ENCODE results near the gene IGSF8. TPM values are rescaled to one million over a fixed set of nuclear protein-coding genes. Genes with fewer than 3 reads are reported as not detected.
"Not testable (repeated sequence)": the region's sequence is repeated elsewhere in the genome, so short reads cannot be mapped to it uniquely, and the experiment has no call there.

The IGSF8 gene
- polyA plus RNA-seq, 1 of the 3 experiments (the other 2 are of a cell fraction): 67.9 TPM

DNA sequence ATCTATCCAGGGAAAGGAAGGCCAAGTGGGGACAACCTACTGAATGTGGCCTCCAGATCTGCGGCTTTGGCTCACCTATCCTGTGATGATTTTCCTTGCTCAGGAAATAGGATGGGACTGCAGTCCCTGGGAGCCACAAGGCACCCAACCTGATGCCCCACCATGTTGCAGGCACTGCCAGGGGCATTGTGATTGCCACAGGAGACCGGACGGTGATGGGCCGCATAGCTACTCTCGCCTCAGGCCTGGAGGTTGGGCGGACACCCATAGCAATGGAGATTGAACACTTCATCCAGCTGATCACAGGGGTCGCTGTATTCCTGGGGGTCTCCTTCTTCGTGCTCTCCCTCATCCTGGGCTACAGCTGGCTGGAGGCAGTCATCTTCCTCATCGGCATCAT lies 29.0 kb upstream of the IGSF8 start:
- no peak overlapping the region for H3K9ac ChIP-seq
- H3K36me3 ChIP-seq (replicated peaks in 1 of 2; ENCODE audit: control insufficient read depth in 1 of 2, insufficient read depth in 2 of 2, low read length in 1 of 2): no peaks in the 10 kb centered on the region
- no peak overlapping the region for H2AFZ ChIP-seq (ENCODE audit: low read depth)
- no peaks in the 10 kb centered on the region for H3F3A ChIP-seq (replicated peaks; ENCODE audit: insufficient read depth)
- H3K27me3 ChIP-seq (ENCODE audit: insufficient read depth): no peaks in the 10 kb centered on the region
- ChIA-PET CTCF (interaction anchor here (0.8 to 1.1 kb wide), 2 partner anchors 23 to 164 kb away, joined by 3 read pairs; no protein-coding TSS in a partner anchor), POLR2A (no interaction called here)
- H3K9me2 ChIP-seq: no peaks in the 10 kb centered on the region
- 72% methylated on average over 5 of the region's 9 CpGs for WGBS (ENCODE audit: low lambda C conversion rate)
- H4K20me1 ChIP-seq (ENCODE audit: insufficient read depth): no peaks in the 10 kb centered on the region
- H3K79me2 ChIP-seq (ENCODE audit: insufficient read depth): no peaks in the 10 kb centered on the region
- H3K4me2 ChIP-seq: no peak overlapping the region
- H3K4me1 ChIP-seq (ENCODE audit: control insufficient read depth in 1 of 2, insufficient read depth in 2 of 2, low read depth in 1 of 2, low read length in 1 of 2): peaks cover 0 to 8% of the 10 kb centered on the region in 2 experiments; a peak in 1 of 4 replicates
- H3K9me3 ChIP-seq: no peaks in the 10 kb centered on the region
- no peak overlapping the region for H3K27ac ChIP-seq (ENCODE audit: low read depth in 2 of 2, low read length in 1 of 2)
- H3K4me3 ChIP-seq (ENCODE audit: low read depth in 2 of 2, low read length in 1 of 2): no peak overlapping the region
- DNase-seq: no peak
- TF ChIP-seq, protein P1, sequence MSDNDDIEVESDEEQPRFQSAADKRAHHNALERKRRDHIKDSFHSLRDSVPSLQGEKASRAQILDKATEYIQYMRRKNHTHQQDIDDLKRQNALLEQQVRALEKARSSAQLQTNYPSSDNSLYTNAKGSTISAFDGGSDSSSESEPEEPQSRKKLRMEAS (IDR thresholded peaks at IDR 0.05; ENCODE audit: low read depth): no peak
- TF ChIP-seq, protein P2, sequence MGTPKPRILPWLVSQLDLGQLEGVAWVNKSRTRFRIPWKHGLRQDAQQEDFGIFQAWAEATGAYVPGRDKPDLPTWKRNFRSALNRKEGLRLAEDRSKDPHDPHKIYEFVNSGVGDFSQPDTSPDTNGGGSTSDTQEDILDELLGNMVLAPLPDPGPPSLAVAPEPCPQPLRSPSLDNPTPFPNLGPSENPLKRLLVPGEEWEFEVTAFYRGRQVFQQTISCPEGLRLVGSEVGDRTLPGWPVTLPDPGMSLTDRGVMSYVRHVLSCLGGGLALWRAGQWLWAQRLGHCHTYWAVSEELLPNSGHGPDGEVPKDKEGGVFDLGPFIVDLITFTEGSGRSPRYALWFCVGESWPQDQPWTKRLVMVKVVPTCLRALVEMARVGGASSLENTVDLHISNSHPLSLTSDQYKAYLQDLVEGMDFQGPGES (IDR thresholded peaks at IDR 0.05; ENCODE audit: low read depth, low read length): no peak
- TF ChIP-seq ELF1 (IDR thresholded peaks at IDR 0.05) (no peak), FOXM1 (IDR thresholded peaks at IDR 0.05; ENCODE audit: low read depth) (no peak), SIN3A (IDR thresholded peaks at IDR 0.05; ENCODE audit: borderline replicate concordance, low read depth, low read length) (no peak), TCF12 (IDR thresholded peaks at IDR 0.05) (no peak), EZH2phosphoT487 (IDR thresholded peaks at IDR 0.05; ENCODE audit: borderline replicate concordance, low read depth) (no peak), GABPA (IDR thresholded peaks at IDR 0.05; ENCODE audit: low read depth) (no peak), YY1 (IDR thresholded peaks at IDR 0.05; ENCODE audit: low read depth) (no peak), CHD2 (IDR thresholded peaks at IDR 0.05; ENCODE audit: low read length, partially characterized antibody) (no peak), TEAD4 (IDR thresholded peaks at IDR 0.05; ENCODE audit: borderline replicate concordance, insufficient read depth) (no peak), GATA2 (CRISPR knock-in tag; IDR thresholded peaks at IDR 0.05) (no peak), RAD21 (IDR thresholded peaks at IDR 0.05; ENCODE audit: low read length) (no peak), FOXJ3 (CRISPR knock-in tag; IDR thresholded peaks at IDR 0.05) (no peak), RXRA (IDR thresholded peaks at IDR 0.05; ENCODE audit: borderline replicate concordance, low read depth) (no peak), TAF1 (IDR thresholded peaks at IDR 0.05; ENCODE audit: borderline replicate concordance, low read depth, low read length) (no peak), POLR2AphosphoS5 (IDR thresholded peaks at IDR 0.05; ENCODE audit: low read depth, low read length) (no peak)
- TF ChIP-seq, protein P3, sequence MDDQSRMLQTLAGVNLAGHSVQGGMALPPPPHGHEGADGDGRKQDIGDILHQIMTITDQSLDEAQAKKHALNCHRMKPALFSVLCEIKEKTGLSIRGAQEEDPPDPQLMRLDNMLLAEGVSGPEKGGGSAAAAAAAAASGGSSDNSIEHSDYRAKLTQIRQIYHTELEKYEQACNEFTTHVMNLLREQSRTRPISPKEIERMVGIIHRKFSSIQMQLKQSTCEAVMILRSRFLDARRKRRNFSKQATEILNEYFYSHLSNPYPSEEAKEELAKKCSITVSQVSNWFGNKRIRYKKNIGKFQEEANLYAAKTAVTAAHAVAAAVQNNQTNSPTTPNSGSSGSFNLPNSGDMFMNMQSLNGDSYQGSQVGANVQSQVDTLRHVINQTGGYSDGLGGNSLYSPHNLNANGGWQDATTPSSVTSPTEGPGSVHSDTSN (IDR thresholded peaks at IDR 0.05): no peak
- TF ChIP-seq, protein P4, sequence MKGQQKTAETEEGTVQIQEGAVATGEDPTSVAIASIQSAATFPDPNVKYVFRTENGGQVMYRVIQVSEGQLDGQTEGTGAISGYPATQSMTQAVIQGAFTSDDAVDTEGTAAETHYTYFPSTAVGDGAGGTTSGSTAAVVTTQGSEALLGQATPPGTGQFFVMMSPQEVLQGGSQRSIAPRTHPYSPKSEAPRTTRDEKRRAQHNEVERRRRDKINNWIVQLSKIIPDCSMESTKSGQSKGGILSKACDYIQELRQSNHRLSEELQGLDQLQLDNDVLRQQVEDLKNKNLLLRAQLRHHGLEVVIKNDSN (IDR thresholded peaks at IDR 0.05; ENCODE audit: borderline replicate concordance, low read depth): no peak
- TF ChIP-seq, protein P5, sequence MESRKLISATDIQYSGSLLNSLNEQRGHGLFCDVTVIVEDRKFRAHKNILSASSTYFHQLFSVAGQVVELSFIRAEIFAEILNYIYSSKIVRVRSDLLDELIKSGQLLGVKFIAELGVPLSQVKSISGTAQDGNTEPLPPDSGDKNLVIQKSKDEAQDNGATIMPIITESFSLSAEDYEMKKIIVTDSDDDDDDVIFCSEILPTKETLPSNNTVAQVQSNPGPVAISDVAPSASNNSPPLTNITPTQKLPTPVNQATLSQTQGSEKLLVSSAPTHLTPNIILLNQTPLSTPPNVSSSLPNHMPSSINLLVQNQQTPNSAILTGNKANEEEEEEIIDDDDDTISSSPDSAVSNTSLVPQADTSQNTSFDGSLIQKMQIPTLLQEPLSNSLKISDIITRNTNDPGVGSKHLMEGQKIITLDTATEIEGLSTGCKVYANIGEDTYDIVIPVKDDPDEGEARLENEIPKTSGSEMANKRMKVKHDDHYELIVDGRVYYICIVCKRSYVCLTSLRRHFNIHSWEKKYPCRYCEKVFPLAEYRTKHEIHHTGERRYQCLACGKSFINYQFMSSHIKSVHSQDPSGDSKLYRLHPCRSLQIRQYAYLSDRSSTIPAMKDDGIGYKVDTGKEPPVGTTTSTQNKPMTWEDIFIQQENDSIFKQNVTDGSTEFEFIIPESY (IDR thresholded peaks at IDR 0.05; ENCODE audit: borderline replicate concordance, low read depth): no peak

DNA sequence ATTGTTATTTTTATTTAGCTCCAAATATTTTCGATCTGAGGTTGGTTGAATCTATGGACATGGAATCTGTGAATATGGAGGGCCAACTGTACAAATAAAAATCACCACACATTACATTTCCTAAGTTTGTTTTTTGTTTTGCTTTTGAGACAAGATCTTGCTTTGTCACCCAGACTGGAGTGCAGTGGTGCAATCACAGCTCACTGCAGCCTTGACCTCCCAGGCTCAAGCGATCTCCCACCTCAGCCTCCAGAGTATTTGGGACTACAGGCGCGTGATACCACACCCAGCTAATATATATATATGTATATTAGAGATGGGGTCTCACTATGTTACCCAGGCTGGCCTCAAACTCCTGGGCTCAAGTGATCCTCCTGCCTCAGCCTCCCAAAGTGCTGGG lies 27.9 kb upstream of the IGSF8 start:
- H3K9me3 ChIP-seq; H3K4me3 ChIP-seq (ENCODE audit: low read depth in 2 of 2, low read length in 1 of 2); H3K4me1 ChIP-seq (ENCODE audit: control insufficient read depth in 1 of 2, insufficient read depth in 2 of 2, low read depth in 1 of 2, low read length in 1 of 2); H3K9ac ChIP-seq; H3F3A ChIP-seq (replicated peaks; ENCODE audit: insufficient read depth); H3K79me2 ChIP-seq (ENCODE audit: insufficient read depth); H3K27me3 ChIP-seq (ENCODE audit: insufficient read depth); POLR2A ChIA-PET; H4K20me1 ChIP-seq (ENCODE audit: insufficient read depth); H3K9me2 ChIP-seq; DNase-seq; H3K36me3 ChIP-seq (replicated peaks in 1 of 2; ENCODE audit: control insufficient read depth in 1 of 2, insufficient read depth in 2 of 2, low read length in 1 of 2); H3K4me2 ChIP-seq; H2AFZ ChIP-seq (ENCODE audit: low read depth); H3K27ac ChIP-seq (ENCODE audit: low read depth in 2 of 2, low read length in 1 of 2): not testable (repeated sequence)
- CTCF ChIA-PET: interaction anchor here (0.7 to 1.0 kb wide), 2 partner anchors 17 to 251 kb away, joined by 3 read pairs; no protein-coding TSS in a partner anchor
- 61% methylated on average over 4 of the region's 4 CpGs for WGBS (ENCODE audit: low lambda C conversion rate)

All from SK-N-SH (cell line).